D341Med (cell line): ENCODE measurements around the gene ABCB8.
A peak's percentile ranks its signal among the peaks of the same experiment; 100 is the strongest.
"Not testable (repeated sequence)": the region's sequence is repeated elsewhere in the genome, so short reads cannot be mapped to it uniquely, and the experiment has no call there.

ENCODE experiments used
- DNase-seq: peaks from one replicate; pipeline ENCODE4 v3.0.0; 2012; ENCODE audit warnings: low spot score

ABCB8 gene

DNA sequence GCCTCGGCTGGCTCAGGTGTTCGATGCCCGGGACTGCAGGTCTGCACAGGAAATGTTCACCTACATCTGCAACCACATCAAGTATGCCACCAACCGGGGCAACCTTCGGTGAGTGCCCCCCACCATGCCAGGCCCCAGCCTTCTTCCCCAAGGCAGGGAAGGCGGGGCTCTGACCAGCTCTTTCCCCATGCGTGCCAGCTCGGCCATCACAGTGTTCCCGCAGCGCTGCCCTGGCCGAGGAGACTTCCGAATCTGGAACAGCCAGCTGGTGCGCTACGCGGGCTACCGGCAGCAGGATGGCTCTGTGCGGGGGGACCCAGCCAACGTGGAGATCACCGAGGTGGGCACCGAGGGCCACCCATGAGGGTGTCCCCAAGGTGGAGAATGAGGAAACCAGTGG is 29.9 kb upstream of the ABCB8 start:
- no peak for DNase-seq

DNA sequence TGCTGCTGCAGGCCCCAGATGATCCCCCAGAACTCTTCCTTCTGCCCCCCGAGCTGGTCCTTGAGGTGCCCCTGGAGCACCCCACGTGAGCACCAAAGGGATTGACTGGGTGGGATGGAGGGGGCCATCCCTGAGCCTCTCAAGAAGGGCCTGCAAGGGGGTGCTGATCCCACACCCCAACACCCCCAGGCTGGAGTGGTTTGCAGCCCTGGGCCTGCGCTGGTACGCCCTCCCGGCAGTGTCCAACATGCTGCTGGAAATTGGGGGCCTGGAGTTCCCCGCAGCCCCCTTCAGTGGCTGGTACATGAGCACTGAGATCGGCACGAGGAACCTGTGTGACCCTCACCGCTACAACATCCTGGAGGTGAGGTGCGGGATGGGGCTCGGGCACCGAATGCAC is 29.2 kb upstream of the ABCB8 start:
- DNase-seq, result no peak

DNA sequence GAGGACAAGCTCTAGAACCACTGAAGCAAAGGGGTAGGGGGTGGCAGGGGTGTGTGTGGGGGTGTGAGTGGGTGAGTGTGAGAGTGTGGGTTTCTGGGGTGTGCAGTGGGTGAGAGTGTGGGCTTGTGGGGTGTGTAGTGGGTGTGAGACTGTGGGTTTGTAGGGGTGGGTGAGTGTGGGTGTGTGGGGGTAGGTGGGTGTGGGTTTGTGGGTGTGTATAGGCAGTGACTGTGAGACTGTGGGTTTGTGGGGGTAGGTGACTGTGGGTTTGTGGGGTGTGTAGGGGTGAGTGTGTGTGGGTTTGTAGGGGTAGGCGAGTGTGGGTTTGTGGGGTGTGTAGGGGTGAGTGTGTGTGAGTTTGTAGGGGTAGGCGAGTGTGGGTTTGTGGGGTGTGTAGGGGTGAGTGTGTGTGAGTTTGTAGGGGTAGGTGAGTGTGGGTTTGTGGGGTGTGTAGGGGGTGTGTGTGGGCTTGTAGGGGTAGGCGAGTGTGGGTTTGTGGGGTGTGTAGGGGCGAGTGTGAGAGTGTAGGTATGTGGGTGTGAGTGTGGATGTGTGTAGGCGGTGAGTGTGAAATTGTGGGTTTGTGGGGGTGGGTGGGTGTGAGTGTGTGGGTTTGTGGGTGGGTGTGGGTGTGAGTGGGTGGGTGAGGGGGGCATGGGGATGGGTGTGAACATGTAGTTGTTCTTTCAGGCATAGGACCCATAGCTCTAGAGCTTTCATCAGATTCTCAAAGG is 28.6 kb upstream of the ABCB8 start:
- no peak for DNase-seq

DNA sequence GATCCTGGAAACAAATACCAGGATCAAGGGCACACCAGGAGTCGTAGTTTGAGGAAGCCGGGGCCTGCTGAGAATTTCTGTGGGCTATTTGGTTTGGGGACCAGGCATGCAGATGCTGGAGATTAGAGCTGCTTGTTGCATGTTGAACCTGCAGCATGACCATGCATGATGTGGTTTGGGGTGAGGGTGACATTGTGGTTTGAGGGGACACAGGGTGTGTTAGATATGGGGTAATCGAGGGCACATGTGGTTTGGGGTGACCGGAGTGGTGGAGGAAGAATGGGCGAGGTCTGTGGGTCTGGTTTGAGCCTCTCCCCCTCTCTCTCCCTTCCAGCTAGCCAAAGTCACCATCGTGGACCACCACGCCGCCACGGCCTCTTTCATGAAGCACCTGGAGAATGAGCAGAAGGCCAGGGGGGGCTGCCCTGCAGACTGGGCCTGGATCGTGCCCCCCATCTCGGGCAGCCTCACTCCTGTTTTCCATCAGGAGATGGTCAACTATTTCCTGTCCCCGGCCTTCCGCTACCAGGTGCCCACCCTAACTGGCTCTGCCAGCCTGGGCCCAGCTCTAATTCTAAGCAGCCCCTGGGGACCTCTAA is 27.3 kb upstream of the ABCB8 start:
- no peak for DNase-seq

DNA sequence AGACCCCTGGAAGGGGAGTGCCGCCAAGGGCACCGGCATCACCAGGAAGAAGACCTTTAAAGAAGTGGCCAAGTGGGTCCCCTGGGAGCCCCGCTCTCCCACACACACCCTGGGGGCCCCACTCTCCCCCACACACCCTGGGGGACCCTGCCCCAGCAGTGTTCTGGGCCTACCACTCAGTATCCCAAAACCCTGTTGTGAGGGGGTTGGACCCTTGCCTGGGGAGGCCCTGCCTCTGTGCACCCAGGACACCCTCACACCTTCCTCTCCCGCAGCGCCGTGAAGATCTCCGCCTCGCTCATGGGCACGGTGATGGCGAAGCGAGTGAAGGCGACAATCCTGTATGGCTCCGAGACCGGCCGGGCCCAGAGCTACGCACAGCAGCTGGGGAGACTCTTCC is 26.7 kb upstream of the ABCB8 start:
- no peak for DNase-seq

DNA sequence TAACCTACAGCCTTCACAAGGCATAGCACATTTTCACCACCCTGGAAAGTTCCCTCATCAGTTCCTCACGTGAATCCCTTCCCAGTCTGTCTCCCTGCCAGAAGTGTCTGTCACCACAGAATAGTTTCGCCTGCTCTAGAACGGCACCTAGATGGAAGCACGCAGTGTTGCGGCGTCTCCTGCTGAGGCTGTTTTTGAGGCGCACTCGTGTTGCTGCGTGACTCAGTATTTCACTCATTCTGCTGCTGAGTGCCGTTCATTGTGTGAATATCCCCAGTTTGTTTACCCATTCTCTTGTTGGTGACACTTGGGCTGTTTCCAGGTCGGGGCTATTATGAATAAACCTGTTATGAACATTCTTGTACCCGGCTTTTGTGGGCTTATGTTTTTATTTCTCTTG is 24.7 kb upstream of the ABCB8 start:
- DNase-seq, result no peak

DNA sequence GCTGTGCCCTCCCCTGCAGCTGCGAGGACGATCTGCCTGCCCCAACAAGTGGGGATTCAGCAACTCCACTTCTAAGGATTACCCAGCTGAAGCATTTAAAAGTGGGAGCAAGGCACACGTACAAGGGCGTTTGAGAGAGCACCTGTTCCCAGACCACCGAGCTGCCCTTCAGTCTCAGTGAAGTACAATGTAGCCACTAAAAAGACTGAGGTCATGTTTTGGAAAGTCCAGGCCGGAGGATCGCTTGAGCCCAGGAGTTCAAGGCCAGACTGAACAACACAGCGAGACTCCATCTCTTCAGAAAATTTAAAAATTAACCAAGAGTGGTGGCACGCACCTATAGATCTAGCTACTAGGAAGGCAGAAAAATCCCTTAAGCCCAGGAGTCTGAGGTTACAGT is 22.7 kb upstream of the ABCB8 start:
- no peak for DNase-seq

DNA sequence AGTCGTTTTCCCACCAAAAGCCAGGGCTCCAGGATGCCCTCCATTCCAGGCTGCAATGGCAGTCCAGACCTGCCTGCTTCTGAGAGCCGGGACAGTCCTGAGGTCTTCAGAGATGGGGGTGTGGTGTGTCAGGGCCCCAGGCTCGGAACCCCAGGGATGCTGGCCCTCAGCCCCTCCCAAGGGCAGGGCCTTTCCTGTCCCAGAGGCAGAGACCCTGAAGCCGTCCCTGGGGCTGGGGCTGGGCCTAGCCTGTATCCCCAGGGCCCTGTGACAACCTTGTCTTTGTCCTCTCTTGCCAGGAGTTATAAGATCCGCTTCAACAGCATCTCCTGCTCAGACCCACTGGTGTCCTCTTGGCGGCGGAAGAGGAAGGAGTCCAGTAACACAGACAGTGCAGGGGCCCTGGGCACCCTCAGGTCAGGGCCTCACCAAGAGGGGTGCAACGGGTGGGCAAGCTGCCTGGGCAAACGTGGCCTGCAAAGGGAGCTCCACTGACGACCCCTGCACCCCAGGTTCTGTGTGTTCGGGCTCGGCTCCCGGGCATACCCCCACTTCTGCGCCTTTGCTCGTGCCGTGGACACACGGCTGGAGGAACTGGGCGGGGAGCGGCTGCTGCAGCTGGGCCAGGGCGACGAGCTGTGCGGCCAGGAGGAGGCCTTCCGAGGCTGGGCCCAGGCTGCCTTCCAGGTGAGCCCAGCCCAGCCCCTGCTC is 21.5 kb upstream of the ABCB8 start:
- peak; percentile 21 for DNase-seq

DNA sequence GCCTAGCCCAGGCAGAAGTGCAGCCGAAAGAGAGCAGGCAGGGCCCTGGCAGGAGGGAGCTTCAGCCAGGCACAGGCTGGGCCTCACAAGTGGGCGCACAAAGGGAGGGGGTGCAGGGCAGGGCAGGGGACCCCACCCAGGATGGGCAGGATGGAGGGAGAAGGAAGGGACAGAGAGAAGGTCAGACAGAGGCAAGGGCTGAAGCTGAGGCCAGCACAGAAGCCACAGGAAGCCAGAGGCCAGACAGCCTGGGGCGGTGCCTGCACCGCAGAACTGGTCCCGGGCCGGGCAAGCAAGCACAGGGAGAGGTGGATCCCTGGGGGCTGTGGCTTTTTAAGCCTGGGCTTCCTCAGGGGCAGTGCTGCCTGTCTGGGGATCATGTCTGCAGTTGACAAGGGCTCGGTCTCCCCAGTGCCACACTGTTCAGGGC is 20.8 kb upstream of the ABCB8 start:
- no peak for DNase-seq

DNA sequence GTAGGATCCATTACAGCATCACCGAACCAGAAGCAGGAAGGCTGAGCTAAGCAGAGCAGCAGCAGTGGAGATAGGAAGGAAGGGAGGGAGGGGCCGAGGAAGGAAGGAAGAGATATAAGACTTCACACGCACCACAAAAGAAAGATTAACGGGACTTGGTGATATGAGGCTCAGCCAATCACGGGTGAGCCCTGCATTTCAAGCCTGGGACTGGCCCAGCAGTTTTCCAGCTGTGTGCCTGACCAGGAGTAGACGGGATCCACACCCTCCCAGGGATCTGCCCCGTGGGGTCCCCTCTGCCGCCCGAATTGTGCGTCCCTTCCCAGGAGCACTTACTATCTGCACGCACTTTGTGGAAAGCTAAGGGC is 20.1 kb upstream of the ABCB8 start:
- no peak for DNase-seq

DNA sequence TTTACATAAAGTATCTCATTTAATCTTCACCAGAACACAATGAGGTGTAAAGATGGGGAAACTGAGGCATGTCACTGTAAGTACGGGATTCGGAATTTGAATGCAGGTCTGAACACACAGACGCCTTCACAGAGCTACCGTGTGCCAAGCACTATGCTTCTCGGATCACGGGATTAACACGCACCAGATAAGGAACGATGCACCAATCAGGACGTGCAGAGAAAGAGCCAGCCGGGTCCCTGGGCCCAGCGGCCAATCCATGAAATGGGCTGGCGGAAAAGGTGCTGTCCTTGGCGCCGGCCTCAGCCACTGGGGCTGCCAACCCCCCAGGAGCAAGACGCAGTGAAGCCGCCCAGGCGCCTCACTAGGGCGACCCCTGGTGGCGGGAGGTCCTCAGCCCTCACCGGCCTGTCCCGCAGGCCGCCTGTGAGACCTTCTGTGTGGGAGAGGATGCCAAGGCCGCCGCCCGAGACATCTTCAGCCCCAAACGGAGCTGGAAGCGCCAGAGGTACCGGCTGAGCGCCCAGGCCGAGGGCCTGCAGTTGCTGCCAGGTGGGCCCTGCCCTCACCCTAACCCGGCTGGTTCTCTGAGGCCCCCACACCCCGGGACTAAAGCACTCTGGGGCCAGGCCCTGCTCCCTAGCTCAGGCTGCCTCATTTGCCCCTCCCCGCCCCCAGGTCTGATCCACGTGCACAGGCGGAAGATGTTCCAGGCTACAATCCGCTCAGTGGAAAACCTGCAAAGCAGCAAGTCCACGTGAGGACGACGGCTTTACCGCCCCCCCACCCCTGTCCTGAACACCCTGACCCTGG is 19.5 kb upstream of the ABCB8 start:
- DNase-seq, result peak; percentile 88

DNA sequence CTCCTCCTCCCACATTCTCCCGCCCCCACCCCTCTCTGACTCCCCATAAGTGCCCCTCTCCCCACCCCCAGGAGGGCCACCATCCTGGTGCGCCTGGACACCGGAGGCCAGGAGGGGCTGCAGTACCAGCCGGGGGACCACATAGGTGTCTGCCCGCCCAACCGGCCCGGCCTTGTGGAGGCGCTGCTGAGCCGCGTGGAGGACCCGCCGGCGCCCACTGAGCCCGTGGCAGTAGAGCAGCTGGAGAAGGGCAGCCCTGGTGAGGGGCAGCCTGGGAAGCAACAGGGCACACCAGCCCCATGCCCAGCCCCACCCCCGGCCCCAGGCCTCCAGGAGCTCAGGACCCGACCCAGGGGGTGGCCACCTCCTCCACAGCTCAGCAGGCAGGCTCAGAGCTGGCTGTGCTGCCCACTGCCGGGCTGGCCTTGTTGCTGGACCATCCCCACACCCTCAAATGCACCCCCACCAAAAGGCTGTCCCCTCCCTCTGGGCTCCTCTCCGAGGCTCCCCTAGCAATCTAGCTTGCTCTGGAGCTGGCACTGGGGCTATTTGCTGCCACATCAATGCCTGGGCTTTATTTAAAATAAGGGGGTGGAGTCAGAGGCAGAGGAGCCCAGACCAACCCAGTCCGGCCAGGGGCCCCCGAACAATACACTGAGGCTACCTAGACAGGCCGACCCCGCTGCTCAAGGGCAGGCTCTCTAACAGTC is 18.8 kb upstream of the ABCB8 start:
- no peak for DNase-seq

DNA sequence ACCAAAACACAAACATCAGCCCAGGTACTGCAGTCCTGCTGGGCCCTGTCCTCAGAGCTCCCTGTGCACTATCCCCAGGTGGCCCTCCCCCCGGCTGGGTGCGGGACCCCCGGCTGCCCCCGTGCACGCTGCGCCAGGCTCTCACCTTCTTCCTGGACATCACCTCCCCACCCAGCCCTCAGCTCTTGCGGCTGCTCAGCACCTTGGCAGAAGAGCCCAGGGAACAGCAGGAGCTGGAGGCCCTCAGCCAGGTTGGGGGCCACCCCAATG is 18.3 kb upstream of the ABCB8 start:
- no peak for DNase-seq

DNA sequence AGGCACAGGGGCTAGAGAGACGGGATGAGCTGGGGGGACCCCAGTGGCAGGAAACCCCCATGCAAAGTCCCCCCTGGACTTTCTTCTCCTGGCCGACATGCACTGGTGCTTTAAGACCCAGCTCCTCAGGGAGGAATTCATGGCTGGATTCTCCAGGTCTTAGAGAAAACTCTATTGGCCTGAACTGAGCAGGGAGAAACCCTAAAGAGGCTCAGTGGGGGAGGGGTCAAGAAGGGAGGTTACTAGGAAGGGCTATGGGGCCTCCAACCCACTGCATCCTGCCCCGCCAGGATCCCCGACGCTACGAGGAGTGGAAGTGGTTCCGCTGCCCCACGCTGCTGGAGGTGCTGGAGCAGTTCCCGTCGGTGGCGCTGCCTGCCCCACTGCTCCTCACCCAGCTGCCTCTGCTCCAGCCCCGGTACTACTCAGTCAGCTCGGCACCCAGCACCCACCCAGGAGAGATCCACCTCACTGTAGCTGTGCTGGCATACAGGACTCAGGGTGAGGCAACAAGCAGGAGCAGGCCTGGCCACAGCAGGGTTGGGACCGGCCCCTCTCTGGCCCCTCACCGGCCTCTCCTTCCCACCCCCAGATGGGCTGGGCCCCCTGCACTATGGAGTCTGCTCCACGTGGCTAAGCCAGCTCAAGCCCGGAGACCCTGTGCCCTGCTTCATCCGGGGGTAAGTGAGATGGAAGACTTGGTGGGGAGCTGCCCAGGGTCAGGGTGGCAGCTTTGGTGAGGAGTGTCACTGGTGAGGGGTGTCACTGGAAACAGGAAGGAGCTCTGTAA is 17.7 kb upstream of the ABCB8 start:
- DNase-seq, result no peak

DNA sequence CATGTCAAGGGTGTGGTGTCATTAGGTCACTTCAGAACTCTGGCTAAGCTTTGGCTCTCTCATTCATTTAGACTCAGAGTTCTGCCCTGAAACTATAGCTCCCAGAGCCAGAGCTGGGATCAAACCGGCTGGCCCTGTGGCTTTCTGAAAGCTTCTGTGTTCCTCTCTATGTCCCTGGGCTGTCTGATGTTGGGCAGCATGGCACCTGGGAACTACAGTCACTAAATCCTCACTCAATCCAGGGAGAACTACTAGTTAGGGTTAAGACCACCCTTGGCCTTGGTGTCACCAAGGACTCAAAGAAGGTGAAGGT is 17.2 kb upstream of the ABCB8 start:
- no peak for DNase-seq

DNA sequence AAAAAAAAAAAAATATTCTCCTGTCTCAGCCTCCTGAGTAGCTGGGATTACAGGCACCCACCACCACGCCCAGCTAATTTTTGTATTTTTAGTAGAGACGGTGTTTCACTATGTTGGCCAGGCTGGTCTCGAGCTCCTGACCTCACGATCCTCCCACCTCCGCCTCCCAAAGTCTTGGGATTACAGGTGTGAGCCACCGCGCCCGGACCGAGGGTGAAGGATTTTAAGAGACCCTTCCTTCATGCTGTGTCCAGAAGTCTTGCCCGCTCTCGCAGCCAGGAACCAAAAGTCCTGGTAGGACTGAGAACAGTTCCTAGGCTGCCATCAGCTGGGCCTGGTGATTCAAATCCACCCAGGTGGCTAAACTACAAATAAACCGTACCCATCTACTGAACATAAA is 16.6 kb upstream of the ABCB8 start:
- not testable (repeated sequence) for DNase-seq

DNA sequence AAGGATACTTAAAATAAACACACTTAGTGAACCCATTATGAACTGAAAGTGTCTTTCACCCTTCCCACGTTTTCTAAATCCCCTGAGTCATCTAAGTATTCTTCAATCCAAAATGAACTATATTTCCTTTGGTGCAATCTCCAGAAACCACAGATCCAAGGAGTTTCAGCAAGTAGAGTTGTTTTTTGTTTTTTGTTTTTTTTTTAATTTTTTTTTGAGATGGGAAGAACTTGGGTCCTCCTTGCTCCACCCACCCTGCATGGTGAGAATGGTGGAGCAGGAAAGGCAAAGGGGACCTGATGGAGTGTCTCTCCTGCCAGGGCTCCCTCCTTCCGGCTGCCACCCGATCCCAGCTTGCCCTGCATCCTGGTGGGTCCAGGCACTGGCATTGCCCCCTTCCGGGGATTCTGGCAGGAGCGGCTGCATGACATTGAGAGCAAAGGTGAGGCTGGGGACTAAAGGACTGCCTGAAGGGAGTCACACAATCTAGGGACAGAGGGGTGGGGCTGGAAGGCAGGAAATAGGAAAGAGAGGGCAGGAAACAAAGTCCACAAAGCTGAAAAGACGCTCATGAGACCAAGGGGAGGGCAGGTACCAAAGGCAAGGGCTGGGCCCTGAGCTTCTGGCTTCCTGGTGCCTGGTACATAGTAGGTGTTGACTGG is 16.1 kb upstream of the ABCB8 start:
- DNase-seq, result no peak

DNA sequence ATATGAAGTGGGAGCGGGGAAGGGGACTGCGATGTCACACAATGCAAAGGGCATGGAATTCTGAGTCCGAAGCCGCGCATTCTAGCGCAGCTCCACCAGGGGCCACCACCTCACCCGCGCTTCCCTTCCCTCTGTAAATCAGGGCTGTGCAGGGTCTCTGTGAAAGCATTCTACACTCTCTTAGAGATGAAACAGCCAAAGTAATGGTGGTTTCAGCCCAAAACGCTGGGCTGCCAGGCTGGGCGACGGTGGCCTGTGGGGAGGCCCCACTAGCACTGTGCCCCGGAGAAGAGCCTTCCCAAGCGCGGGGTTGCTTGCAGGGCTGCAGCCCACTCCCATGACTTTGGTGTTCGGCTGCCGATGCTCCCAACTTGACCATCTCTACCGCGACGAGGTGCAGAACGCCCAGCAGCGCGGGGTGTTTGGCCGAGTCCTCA is 15.3 kb upstream of the ABCB8 start:
- DNase-seq, result peak; percentile 82

DNA sequence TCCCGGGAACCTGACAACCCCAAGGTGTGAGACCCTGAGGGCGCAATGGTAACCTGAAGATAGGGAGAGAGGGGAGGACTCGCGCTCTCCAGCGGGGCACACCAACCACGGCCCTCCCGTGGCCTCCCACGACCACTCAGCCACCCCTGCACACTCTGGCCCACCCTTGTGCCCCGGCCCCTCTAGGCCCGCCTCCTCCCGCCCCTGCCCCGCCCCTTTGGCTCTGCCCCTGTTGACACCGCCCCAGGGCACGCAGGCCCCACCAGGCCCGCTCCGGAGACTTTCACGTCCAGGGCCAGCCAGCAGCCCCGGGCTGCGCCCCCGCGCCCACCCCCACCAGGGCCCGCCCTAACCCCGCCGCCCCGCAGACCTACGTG is 14.9 kb upstream of the ABCB8 start:
- DNase-seq, result no peak

DNA sequence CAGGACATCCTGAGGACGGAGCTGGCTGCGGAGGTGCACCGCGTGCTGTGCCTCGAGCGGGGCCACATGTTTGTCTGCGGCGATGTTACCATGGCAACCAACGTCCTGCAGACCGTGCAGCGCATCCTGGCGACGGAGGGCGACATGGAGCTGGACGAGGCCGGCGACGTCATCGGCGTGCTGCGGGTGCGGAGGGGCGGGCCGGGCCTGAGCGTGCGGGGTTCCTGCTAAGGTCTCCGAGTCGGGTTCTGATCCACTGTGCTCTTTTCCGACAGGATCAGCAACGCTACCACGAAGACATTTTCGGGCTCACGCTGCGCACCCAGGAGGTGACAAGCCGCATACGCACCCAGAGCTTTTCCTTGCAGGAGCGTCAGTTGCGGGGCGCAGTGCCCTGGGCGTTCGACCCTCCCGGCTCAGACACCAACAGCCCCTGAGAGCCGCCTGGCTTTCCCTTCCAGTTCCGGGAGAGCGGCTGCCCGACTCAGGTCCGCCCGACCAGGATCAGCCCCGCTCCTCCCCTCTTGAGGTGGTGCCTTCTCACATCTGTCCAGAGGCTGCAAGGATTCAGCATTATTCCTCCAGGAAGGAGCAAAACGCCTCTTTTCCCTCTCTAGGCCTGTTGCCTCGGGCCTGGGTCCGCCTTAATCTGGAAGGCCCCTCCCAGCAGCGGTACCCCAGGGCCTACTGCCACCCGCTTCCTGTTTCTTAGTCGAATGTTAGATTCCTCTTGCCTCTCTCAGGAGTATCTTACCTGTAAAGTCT is 14.3 kb upstream of the ABCB8 start:
- DNase-seq, result no peak
